Measurements from ENCODE around the gene PBX4. TPM values are rescaled to one million over a fixed set of nuclear protein-coding genes. Genes with fewer than 3 reads are reported as not detected.

Gene PBX4
- polyA plus RNA-seq, 3 donors from 2014 or later, result 0.57 to 0.82 TPM; not detected in 1

GRCh38 chr19:19584356-19584755, 34.1 kb downstream of the PBX4 start:
- Mint-ChIP-seq H3K4me1 (peaks cover 0 to 4% of the 10 kb centered on the region in 2 donors), H3K36me3 (peaks cover 0 to 5% (median 0%) of the 10 kb centered on the region in 3 donors), H3K27me3 (ENCODE audit: low read depth in 3 of 3) (peaks cover 0 to 2% (median 0%) of the 10 kb centered on the region in 3 donors), H3K9me3 (no peaks in the 10 kb centered on the region), H3K4me3 (no peak overlapping the region), H3K27ac (no peak overlapping the region)
- DNase-seq, result no peak

GRCh38 chr19:19582471-19582870, 36.0 kb downstream of the PBX4 start:
- DNase-seq, result no peak
- peaks cover 0 to 2% (median 0%) of the 10 kb centered on the region in 3 donors for H3K27me3 Mint-ChIP-seq (ENCODE audit: low read depth in 3 of 3)
- H3K27ac Mint-ChIP-seq, result peak overlapping the region in 2 of 6 donors; percentile 25 to 28
- H3K9me3 Mint-ChIP-seq, result no peaks in the 10 kb centered on the region
- no peaks in the 10 kb centered on the region for H3K4me1 Mint-ChIP-seq
- H3K36me3 Mint-ChIP-seq, result peaks cover 0 to 5% (median 0%) of the 10 kb centered on the region in 3 donors
- no peak overlapping the region for H3K4me3 Mint-ChIP-seq

GRCh38 chr19:19581391-19581790, 37.1 kb downstream of the PBX4 start:
- Mint-ChIP-seq H3K36me3 (peaks cover 0 to 5% (median 0%) of the 10 kb centered on the region in 3 donors), H3K27ac (peak overlapping the region in 2 of 6 donors; percentile 31 to 33)
- no peak for DNase-seq

GRCh38 chr19:19580418-19580817, 38.1 kb downstream of the PBX4 start:
- H3K27me3 Mint-ChIP-seq (ENCODE audit: low read depth in 3 of 3), result peaks cover 0 to 2% (median 0%) of the 10 kb centered on the region in 3 donors
- DNase-seq, result no peak
- no peaks in the 10 kb centered on the region for H3K4me1 Mint-ChIP-seq
- no peak overlapping the region for H3K27ac Mint-ChIP-seq
- H3K36me3 Mint-ChIP-seq, result peaks cover 0 to 1% (median 0%) of the 10 kb centered on the region in 3 donors
- no peaks in the 10 kb centered on the region for H3K9me3 Mint-ChIP-seq
- H3K4me3 Mint-ChIP-seq, result no peak overlapping the region

More at GRCh38 chr19:19581391-19581790, 37.1 kb downstream of the PBX4 start:
- H3K9me3 Mint-ChIP-seq, result no peaks in the 10 kb centered on the region
- no peaks in the 10 kb centered on the region for H3K4me1 Mint-ChIP-seq
- no peak overlapping the region for H3K4me3 Mint-ChIP-seq
- peaks cover 0 to 2% (median 0%) of the 10 kb centered on the region in 3 donors for H3K27me3 Mint-ChIP-seq (ENCODE audit: low read depth in 3 of 3)

- no peak overlapping the region for H3K27ac Mint-ChIP-seq
- no peaks in the 10 kb centered on the region for H3K36me3 Mint-ChIP-seq
- no peaks in the 10 kb centered on the region for H3K9me3 Mint-ChIP-seq
- no peak overlapping the region for H3K4me3 Mint-ChIP-seq
- no peaks in the 10 kb centered on the region for H3K4me1 Mint-ChIP-seq
- no peaks in the 10 kb centered on the region for H3K27me3 Mint-ChIP-seq (ENCODE audit: low read depth in 3 of 3)
- DNase-seq, result no peak
Observed at GRCh38 chr19:19579533-19580361, 38.7 kb downstream of the PBX4 start.

GRCh38 chr19:19578252-19578651, 40.2 kb downstream of the PBX4 start:
- H3K9me3 Mint-ChIP-seq, result no peaks in the 10 kb centered on the region
- H3K36me3 Mint-ChIP-seq, result no peaks in the 10 kb centered on the region
- H3K27me3 Mint-ChIP-seq (ENCODE audit: low read depth in 3 of 3), result no peaks in the 10 kb centered on the region
- no peak for DNase-seq
- H3K4me3 Mint-ChIP-seq, result no peak overlapping the region
- no peaks in the 10 kb centered on the region for H3K4me1 Mint-ChIP-seq
- no peak overlapping the region for H3K27ac Mint-ChIP-seq

GRCh38 chr19:19575411-19575810, 43.1 kb downstream of the PBX4 start:
- no peaks in the 10 kb centered on the region for H3K4me1 Mint-ChIP-seq

GRCh38 chr19:19571071-19571786, 47.3 kb downstream of the PBX4 start:
- Mint-ChIP-seq H3K27me3 (ENCODE audit: low read depth in 3 of 3) (no peaks in the 10 kb centered on the region), H3K36me3 (no peaks in the 10 kb centered on the region), H3K4me3 (no peak overlapping the region), H3K27ac (peak overlapping the region in 1 of 6 donors; percentile 22), H3K9me3 (no peaks in the 10 kb centered on the region), H3K4me1 (no peaks in the 10 kb centered on the region)
- DNase-seq, result no peak

More at GRCh38 chr19:19575411-19575810, 43.1 kb downstream of the PBX4 start:
- Mint-ChIP-seq H3K27me3 (ENCODE audit: low read depth in 3 of 3) (no peaks in the 10 kb centered on the region), H3K9me3 (no peaks in the 10 kb centered on the region), H3K4me3 (no peak overlapping the region), H3K27ac (no peak overlapping the region), H3K36me3 (no peaks in the 10 kb centered on the region)
- no peak for DNase-seq

GRCh38 chr19:19570571-19570970, 47.9 kb downstream of the PBX4 start:
- Mint-ChIP-seq H3K9me3 (no peaks in the 10 kb centered on the region), H3K27ac (no peak overlapping the region), H3K27me3 (ENCODE audit: low read depth in 3 of 3) (no peaks in the 10 kb centered on the region), H3K36me3 (no peaks in the 10 kb centered on the region), H3K4me1 (no peaks in the 10 kb centered on the region), H3K4me3 (no peak overlapping the region)
- DNase-seq, result no peak

- H3K36me3 Mint-ChIP-seq, result no peaks in the 10 kb centered on the region
- H3K4me1 Mint-ChIP-seq, result no peaks in the 10 kb centered on the region
- no peaks in the 10 kb centered on the region for H3K9me3 Mint-ChIP-seq
- H3K4me3 Mint-ChIP-seq, result no peak overlapping the region
- no peak for DNase-seq
- H3K27me3 Mint-ChIP-seq (ENCODE audit: low read depth in 3 of 3), result peaks cover 0 to 1% (median 0%) of the 10 kb centered on the region in 3 donors
- peak overlapping the region in 1 of 6 donors; percentile 39 for H3K27ac Mint-ChIP-seq
Observed at GRCh38 chr19:19568802-19569756, 49.4 kb downstream of the PBX4 start.

- H3K4me3 Mint-ChIP-seq, result no peak overlapping the region
- no peak for DNase-seq
- H3K27me3 Mint-ChIP-seq (ENCODE audit: low read depth in 3 of 3), result peaks cover 0 to 1% (median 0%) of the 10 kb centered on the region in 3 donors
- no peaks in the 10 kb centered on the region for H3K36me3 Mint-ChIP-seq
- H3K9me3 Mint-ChIP-seq, result no peaks in the 10 kb centered on the region
- no peak overlapping the region for H3K27ac Mint-ChIP-seq
- H3K4me1 Mint-ChIP-seq, result no peaks in the 10 kb centered on the region
Observed at GRCh38 chr19:19567391-19567790, 51.1 kb downstream of the PBX4 start.

GRCh38 chr19:19566306-19566705, 52.2 kb downstream of the PBX4 start:
- Mint-ChIP-seq H3K4me3 (no peak overlapping the region), H3K27me3 (ENCODE audit: low read depth in 3 of 3) (peaks cover 0 to 4% (median 0%) of the 10 kb centered on the region in 3 donors), H3K36me3 (no peaks in the 10 kb centered on the region), H3K9me3 (no peaks in the 10 kb centered on the region), H3K27ac (no peak overlapping the region), H3K4me1 (no peaks in the 10 kb centered on the region)
- DNase-seq, result no peak

- Mint-ChIP-seq H3K27me3 (ENCODE audit: low read depth in 3 of 3) (peaks cover 0 to 4% (median 0%) of the 10 kb centered on the region in 3 donors), H3K27ac (no peak overlapping the region), H3K4me1 (no peaks in the 10 kb centered on the region), H3K9me3 (no peaks in the 10 kb centered on the region), H3K4me3 (no peak overlapping the region), H3K36me3 (no peaks in the 10 kb centered on the region)
- DNase-seq, result no peak
Observed at GRCh38 chr19:19563348-19563848, 55.1 kb downstream of the PBX4 start.

Data from immature natural killer cell (primary cell).